Esophagus squamous epithelium (tissue), 4 donors: Measurements from ENCODE around the gene FAM151B.

ENCODE experiments used
- CTCF ChIP-seq, 6 experiments: fragments of 450-650 bp in 4 of 6; fragments of 200-600 bp in 2 of 6; sonication (generic) in 2 of 6; IDR thresholded peaks; one replicate each; pipeline ENCODE4 v1.5.1; 2016 to 2019; ENCODE audit warnings: antibody characterized with exemption in 6 of 6, mild to moderate bottlenecking in 4 of 6, moderate library complexity in 4 of 6
- POLR2A ChIP-seq, 4 donors: fragments of 450-650 bp; IDR thresholded peaks; one replicate each; pipeline ENCODE4 v1.6.1; 2017; ENCODE audit warnings: antibody characterized with exemption in 4 of 4, mild to moderate bottlenecking in 4 of 4, moderate library complexity in 3 of 4

DNA sequence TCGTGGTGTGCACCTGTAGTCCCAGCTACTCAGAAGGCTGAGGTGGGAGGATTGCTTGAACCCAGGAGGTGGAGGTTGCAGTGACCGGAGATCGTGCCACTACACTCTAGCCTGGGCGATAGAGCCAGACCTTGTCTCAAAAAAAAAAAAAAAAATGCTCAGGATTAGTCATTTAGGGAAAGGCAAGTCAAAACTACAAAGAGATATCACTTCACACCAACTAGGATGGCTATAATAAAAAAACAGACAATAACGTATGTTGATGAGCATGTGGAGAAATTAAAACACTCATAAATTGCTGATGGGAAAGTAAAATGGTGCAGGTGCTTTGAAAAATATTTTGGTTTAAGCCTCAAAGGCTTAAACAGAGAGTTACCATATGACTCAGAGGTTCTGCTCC, 88.5 kb downstream of the FAM151B start:
- no peak for TF ChIP-seq POLR2A (IDR thresholded peaks at IDR 0.05)
- no peak for TF ChIP-seq CTCF (IDR thresholded peaks at IDR 0.05)
